ENCODE results near the gene ATG12. TPM values are rescaled to one million over a fixed set of nuclear protein-coding genes. Genes with fewer than 3 reads are reported as not detected.

The ATG12 gene
- total RNA-seq, 1 experiment from 2014 or later: 52.0 TPM

GRCh38 chr5:115872447-115872846 lies 31.1 kb upstream of the ATG12 start:
- TF ChIP-seq REST (IDR thresholded peaks at IDR 0.05; ENCODE audit: insufficient read depth in 1 of 2, low read depth in 2 of 2, low read length in 1 of 2) (no peak), POLR2AphosphoS5 (IDR thresholded peaks at IDR 0.05; ENCODE audit: low read depth, low read length) (no peak), SIN3A (IDR thresholded peaks at IDR 0.05; ENCODE audit: borderline replicate concordance, insufficient read depth, low read depth, low read length) (no peak), CTCF (IDR thresholded peaks at IDR 0.05) (no peak), TCF7L2 (IDR thresholded peaks at IDR 0.05; ENCODE audit: low read depth, low read length) (no peak)
- CTCF ChIA-PET: no interaction called here
- H3K4me1 ChIP-seq (ENCODE audit: control insufficient read depth, insufficient read depth, low read length): peaks cover 4% of the 10 kb centered on the region; the same call in 1 of the 2 replicates
- BruUV-seq (replicated peaks): no TSS peak
- intact Hi-C loops (cut with micrococcal nuclease; ENCODE audit: unreplicated experiment) (no loop called here), in situ Hi-C loops (cut with HindIII; ENCODE audit: low pct_unique_long_range_greater_than_20kb, low sequenced_read_pairs) (no loop called here)
- ATAC-seq: no peak
- no peak for DNase-seq (ENCODE audit: low read depth, low spot score)
- no peaks in the 10 kb centered on the region for H3K27me3 ChIP-seq (ENCODE audit: control insufficient read depth, insufficient read depth, low read length)
- no peaks in the 10 kb centered on the region; the same call in 1 of the 2 replicates for H3K36me3 ChIP-seq (ENCODE audit: control insufficient read depth, insufficient read depth, low read length)
- H3K9me3 ChIP-seq (ENCODE audit: control insufficient read depth, insufficient read depth, low read depth, low read length): no peaks in the 10 kb centered on the region
- POLR2A ChIA-PET: interaction anchor here (0.6 kb wide), 1 partner anchor 31 kb away, joined by 7 read pairs; the partner anchor contains the start of gene ATG12
- no peak overlapping the region for H3K27ac ChIP-seq (ENCODE audit: low read length)
- H3K4me3 ChIP-seq (ENCODE audit: low read depth in 2 of 2, low read length in 2 of 2): no peak overlapping the region

- in situ Hi-C loops (cut with HindIII; ENCODE audit: low pct_unique_long_range_greater_than_20kb, low sequenced_read_pairs): no loop called here
- no peak for ATAC-seq
- no peak for TF ChIP-seq TCF7L2 (IDR thresholded peaks at IDR 0.05; ENCODE audit: low read depth, low read length)
- TF ChIP-seq SIN3A (IDR thresholded peaks at IDR 0.05; ENCODE audit: borderline replicate concordance, insufficient read depth, low read depth, low read length): no peak
- no peak for TF ChIP-seq REST (IDR thresholded peaks at IDR 0.05; ENCODE audit: insufficient read depth in 1 of 2, low read depth in 2 of 2, low read length in 1 of 2)
- TF ChIP-seq POLR2AphosphoS5 (IDR thresholded peaks at IDR 0.05; ENCODE audit: low read depth, low read length): no peak
- TF ChIP-seq CTCF (IDR thresholded peaks at IDR 0.05): no peak
- POLR2A ChIA-PET: no interaction called here
- intact Hi-C loops (cut with micrococcal nuclease; ENCODE audit: unreplicated experiment): no loop called here
- peaks cover 4% of the 10 kb centered on the region; the same call in 1 of the 2 replicates for H3K4me1 ChIP-seq (ENCODE audit: control insufficient read depth, insufficient read depth, low read length)
- H3K27ac ChIP-seq (ENCODE audit: low read length): no peak overlapping the region
- H3K9me3 ChIP-seq (ENCODE audit: control insufficient read depth, insufficient read depth, low read depth, low read length): no peaks in the 10 kb centered on the region
- H3K4me3 ChIP-seq (ENCODE audit: low read depth in 2 of 2, low read length in 2 of 2): no peak overlapping the region
- CTCF ChIA-PET: interaction anchor here (0.6 kb wide), 1 partner anchor 666 kb away, joined by 3 read pairs; no protein-coding TSS in a partner anchor
- DNase-seq (ENCODE audit: low read depth, low spot score): no peak
- no peaks in the 10 kb centered on the region; the same call in 1 of the 2 replicates for H3K36me3 ChIP-seq (ENCODE audit: control insufficient read depth, insufficient read depth, low read length)
- no TSS peak for BruUV-seq (replicated peaks)
- H3K27me3 ChIP-seq (ENCODE audit: control insufficient read depth, insufficient read depth, low read length): no peaks in the 10 kb centered on the region
These were observed 28.0 kb upstream of the ATG12 start for GRCh38 chr5:115869256-115869795.

Measured in Panc1 (cell line).